IPS DF 19.7 (cell line): ENCODE measurements around the gene FASTK.

Experiments used
- DNase-seq: peaks from one replicate; pipeline ENCODE4 v3.0.0-alpha.2; 2013; ENCODE audit warnings: low read depth, low spot score

FASTK gene

GRCh38 chr7:151082141-151083070, 1.8 kb upstream of the FASTK start:
- DNase-seq, result no peak

- DNase-seq, result no peak
These were observed 827 bp upstream of the FASTK start for GRCh38 chr7:151081170-151082101.

- DNase-seq, result no peak
These were observed 515 bp downstream of the FASTK start for GRCh38 chr7:151080067-151080521.

- DNase-seq, result no peak
These were observed 1.3 kb downstream of the FASTK start for GRCh38 chr7:151079199-151079910.

- no peak for DNase-seq
These were observed 2.2 kb downstream of the FASTK start for GRCh38 chr7:151078233-151079040.

GRCh38 chr7:151077705-151078232, 2.8 kb downstream of the FASTK start:
- no peak for DNase-seq

- no peak for DNase-seq
These were observed 3.5 kb downstream of the FASTK start for GRCh38 chr7:151076863-151077704.

- no peak for DNase-seq
These were observed 4.6 kb downstream of the FASTK start for GRCh38 chr7:151075978-151076426.

GRCh38 chr7:151075662-151075971, 5.0 kb downstream of the FASTK start:
- DNase-seq, result no peak

- no peak for DNase-seq
These were observed 5.6 kb downstream of the FASTK start for GRCh38 chr7:151074817-151075661.

GRCh38 chr7:151073990-151074389, 6.6 kb downstream of the FASTK start:
- no peak for DNase-seq

- DNase-seq, result no peak
These were observed 9.4 kb downstream of the FASTK start for GRCh38 chr7:151071032-151071866.

GRCh38 chr7:151070574-151070960, 10.0 kb downstream of the FASTK start:
- no peak for DNase-seq

GRCh38 chr7:151069841-151070573, 10.6 kb downstream of the FASTK start:
- DNase-seq, result no peak

GRCh38 chr7:151068069-151068773, 12.4 kb downstream of the FASTK start:
- no peak for DNase-seq

GRCh38 chr7:151066273-151066974, 14.2 kb downstream of the FASTK start:
- no peak for DNase-seq
